GM18867 (cell line): ENCODE measurements around the gene DNAJC6.
"Not testable (repeated sequence)": the region's sequence is repeated elsewhere in the genome, so short reads cannot be mapped to it uniquely, and the experiment has no call there.

ENCODE experiments used
- ATAC-seq: cut with Tn5 transposase; IDR thresholded peaks from one replicate; pipeline ENCODE4 v1.9.1; 2021; ENCODE audit warnings: mild to moderate bottlenecking, moderate library complexity; ENCODE audit not compliant: unreplicated experiment

The DNAJC6 gene

GRCh38 chr1:65355031-65355712 lies 45.8 kb downstream of the DNAJC6 start:
- no peak for ATAC-seq

GRCh38 chr1:65357291-65357960 lies 48.1 kb downstream of the DNAJC6 start:
- no peak for ATAC-seq

- ATAC-seq = no peak
Observed at GRCh38 chr1:65359888-65360287, 50.5 kb downstream of the DNAJC6 start.

GRCh38 chr1:65360648-65361047 lies 51.3 kb downstream of the DNAJC6 start:
- no peak for ATAC-seq

GRCh38 chr1:65362545-65362944 lies 53.2 kb downstream of the DNAJC6 start:
- no peak for ATAC-seq

GRCh38 chr1:65363484-65363883 lies 54.1 kb downstream of the DNAJC6 start:
- ATAC-seq = no peak

- ATAC-seq = no peak
Observed at GRCh38 chr1:65368403-65368802, 59.1 kb downstream of the DNAJC6 start.

GRCh38 chr1:65371544-65371943 lies 62.2 kb downstream of the DNAJC6 start:
- ATAC-seq = no peak

- no peak for ATAC-seq
Observed at GRCh38 chr1:65372557-65372956, 63.2 kb downstream of the DNAJC6 start.

- no peak for ATAC-seq
Observed at GRCh38 chr1:65377496-65378246, 68.3 kb downstream of the DNAJC6 start.

- ATAC-seq = no peak
Observed at GRCh38 chr1:65378247-65378946, 69.1 kb downstream of the DNAJC6 start.

- ATAC-seq = not testable (repeated sequence)
Observed at GRCh38 chr1:65384426-65384825, 75.1 kb downstream of the DNAJC6 start.

GRCh38 chr1:65386439-65386838 lies 77.1 kb downstream of the DNAJC6 start:
- ATAC-seq = no peak

GRCh38 chr1:65387821-65388220 lies 78.5 kb downstream of the DNAJC6 start:
- no peak for ATAC-seq

GRCh38 chr1:65388908-65389695 lies 79.8 kb downstream of the DNAJC6 start:
- ATAC-seq = no peak

- no peak for ATAC-seq
Observed at GRCh38 chr1:65392497-65392896, 83.2 kb downstream of the DNAJC6 start.

- peak; percentile 96 for ATAC-seq
Observed at GRCh38 chr1:65393347-65393746, 84.0 kb downstream of the DNAJC6 start.

GRCh38 chr1:65393928-65394327 lies 84.6 kb downstream of the DNAJC6 start:
- no peak for ATAC-seq

- ATAC-seq = no peak
Observed at GRCh38 chr1:65395887-65396612, 86.7 kb downstream of the DNAJC6 start.

- ATAC-seq = no peak
Observed at GRCh38 chr1:65398083-65398482, 88.7 kb downstream of the DNAJC6 start.
